GM18505 (cell line): ENCODE results near the gene ADCK2.
"Not testable (repeated sequence)": the region's sequence is repeated elsewhere in the genome, so short reads cannot be mapped to it uniquely, and the experiment has no call there.

Experiments used
- ATAC-seq: cut with Tn5 transposase; IDR thresholded peaks from one replicate; pipeline ENCODE4 v1.9.1; 2021; ENCODE audit not compliant: unreplicated experiment
- POLR2A ChIP-seq: IDR thresholded peaks from 4 replicates; pipeline ENCODE4 v1.6.1; 2011; ENCODE audit warnings: borderline replicate concordance; ENCODE audit not compliant: insufficient read depth, insufficient read length; ENCODE audit errors: extremely low read depth

Gene ADCK2

DNA sequence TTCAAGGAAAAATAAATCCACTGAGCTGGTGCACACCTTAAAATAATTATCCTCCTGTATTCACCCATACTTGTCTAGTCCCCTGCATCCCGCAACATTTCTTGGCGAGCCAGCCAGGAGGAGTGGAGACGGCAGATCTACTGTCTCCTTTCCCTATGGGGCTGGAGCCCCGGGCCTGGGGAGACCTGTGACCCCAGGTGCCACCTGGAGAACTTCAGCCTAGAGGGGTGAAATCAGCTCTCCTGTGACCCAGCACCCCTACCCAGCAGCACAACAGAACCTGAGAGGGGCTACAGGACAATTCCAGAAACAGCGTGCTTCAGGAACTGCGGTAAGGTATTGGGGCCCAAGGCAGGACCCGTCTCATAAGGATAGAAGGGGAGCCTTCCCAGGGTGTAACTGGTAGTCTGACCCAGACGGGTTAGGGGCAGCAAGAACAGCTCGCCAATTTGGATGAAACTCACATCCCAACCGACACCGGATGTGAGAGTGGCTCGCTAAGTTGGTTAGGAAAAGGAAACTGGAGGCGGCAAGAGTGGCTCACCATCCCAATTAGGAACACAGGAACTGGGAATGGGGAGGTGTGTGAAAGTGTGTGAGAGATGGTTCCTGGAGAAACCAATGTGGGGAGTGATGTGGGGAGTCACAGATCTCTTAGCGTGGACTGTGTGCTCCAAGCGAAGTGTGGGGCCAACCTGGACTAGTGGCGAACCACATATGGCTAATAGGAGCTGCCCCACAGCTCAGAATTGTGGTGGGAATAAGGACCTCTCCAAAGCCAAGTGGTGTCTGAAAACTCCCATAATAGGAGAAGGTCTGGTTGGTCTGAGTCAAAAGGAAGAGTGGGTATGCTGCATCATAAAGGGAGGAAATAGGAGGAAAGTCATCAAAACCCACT, 17.0 kb upstream of the ADCK2 start:
- TF ChIP-seq POLR2A = no peak
- ATAC-seq = no peak

DNA sequence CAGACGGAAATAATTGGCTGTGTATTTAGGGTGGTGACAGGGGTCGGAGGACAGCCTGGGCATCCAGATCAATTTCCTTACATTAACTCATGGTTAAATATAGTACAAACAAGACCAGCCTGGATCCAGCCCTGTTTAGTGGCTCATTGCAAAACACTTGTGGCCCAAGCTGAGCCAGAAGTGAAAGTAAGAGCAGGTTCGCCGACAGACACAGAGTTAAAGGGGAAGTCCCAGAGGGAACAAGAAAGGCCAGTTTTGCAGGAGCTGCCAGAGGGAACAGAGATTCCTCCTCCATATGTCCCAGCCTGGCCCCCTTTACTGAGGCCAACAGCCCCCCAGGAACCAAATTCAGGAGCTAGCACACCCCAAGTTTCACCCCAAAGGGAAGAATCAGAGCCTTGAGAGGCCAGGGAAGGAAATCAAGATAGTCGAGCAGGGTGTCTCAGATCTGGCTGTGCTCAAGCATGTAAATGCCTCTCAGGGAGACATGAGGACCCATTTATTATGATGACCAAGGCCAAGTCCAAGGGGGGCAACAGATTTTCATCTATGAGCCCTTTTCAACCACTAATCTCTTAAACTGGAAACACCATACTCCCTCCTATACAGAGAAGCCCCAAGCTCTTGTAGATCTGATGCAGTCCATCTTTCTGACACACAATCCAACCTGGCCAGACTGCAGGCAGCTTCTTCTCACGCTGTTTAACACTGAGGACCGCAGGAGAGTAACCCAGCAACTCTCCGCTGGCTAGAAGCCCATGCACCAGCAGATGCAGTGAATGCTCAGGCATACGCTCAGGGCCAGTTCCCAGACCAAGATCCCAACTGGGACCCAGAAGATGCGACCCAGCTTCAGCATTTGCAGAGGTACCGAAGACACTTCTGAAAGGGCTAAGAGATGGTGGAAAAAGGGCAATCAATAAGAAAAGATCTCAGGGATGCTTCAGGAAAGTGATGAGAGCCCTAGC, 15.9 kb upstream of the ADCK2 start:
- TF ChIP-seq POLR2A = no peak
- peak; percentile 94 for ATAC-seq

DNA sequence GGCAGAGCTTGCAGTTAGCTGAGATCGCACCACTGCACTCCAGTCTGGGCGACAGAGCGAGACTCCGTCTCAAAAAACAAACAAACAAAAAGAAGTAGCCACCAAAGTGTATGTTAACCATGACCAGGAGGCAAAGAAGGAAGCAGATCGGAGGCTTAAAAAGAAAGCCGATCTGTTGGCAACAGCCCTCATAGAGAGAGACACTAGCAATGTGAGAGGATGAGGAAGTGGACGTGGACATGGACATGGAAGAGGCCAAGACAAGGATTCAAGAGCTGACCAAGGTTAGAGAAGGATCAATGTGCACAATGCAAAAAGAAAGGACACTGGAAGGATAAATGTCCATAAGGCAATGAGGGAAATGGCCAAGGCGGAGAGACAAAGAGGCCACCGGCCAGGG, 14.9 kb upstream of the ADCK2 start:
- TF ChIP-seq POLR2A = no peak
- no peak for ATAC-seq

DNA sequence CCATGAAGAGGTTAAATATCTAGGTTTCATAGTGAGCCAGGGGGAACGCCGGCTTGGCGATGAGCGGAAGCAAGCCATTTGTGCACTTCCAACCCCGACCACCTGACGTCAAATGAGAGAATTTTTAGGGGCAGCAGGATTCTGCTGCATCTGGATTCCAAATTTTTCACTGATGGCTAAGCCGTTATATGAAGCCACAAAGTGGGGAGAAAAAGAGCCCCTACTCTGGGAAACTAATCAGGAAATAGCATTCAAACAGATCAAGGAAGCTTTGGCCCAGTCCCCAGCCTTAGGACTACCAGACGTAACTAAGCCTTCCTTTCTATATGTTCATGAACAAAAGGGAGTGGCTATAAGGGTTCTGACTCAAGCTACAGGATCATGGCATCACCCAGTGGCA, 12.9 kb upstream of the ADCK2 start:
- no peak for ATAC-seq
- TF ChIP-seq POLR2A = no peak

DNA sequence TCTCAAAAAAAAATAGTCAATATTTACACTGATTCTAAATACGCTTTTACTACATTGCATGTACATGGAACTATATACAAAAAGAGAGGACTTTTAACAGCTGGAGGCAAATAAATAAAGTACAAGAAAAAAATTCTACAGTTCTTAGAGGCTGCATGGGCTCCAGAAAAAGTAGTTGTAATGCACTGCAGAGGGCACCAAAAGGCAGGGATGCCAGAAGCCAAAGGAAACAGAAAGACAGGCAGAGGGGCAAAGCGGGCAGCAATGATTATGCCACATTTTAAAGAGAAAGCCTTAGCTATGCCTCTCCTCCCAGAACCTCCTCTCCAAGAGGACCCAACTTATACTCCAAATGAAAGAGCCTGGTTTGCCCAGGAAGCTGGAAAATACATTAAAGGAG, 11.6 kb upstream of the ADCK2 start:
- TF ChIP-seq POLR2A = no peak
- no peak for ATAC-seq

DNA sequence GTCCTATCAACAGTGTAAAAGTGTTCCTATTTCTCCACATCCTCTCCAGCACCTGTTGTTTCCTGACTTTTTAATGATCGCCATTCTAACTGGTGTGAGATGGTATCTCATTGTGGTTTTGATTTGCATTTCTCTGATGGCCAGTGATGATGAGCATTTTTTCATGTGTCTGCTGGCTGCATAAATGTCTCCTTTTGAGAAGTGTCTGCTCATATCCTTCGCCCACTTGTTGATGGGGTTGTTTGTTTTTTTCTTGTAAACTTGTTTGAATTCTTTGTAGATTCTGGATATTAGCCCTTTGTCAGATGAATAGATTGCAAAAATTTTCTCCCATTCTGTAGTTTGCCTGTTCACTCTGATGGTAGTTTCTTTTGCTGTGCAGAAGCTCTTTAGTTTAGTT, 9.8 kb upstream of the ADCK2 start:
- ATAC-seq = not testable (repeated sequence)

DNA sequence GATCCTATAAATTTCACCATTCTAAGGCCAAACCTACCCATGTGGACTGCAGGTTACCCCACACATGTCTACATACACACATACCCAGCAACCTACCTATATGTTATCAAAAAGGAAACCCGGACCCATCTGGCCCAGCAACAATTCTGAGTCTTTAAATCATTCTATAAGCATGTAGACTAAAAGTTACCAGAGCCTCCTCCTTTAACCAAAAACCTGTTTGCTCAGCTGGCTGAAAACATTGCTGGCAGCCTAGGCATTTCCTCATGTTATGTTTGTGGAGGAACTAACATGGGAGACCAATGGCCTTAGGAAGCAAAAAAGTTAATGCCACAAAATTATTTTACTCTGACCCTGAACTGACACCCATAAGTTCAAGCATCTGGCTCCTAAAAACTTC, 5.3 kb upstream of the ADCK2 start:
- no peak for ATAC-seq
- no peak for TF ChIP-seq POLR2A

DNA sequence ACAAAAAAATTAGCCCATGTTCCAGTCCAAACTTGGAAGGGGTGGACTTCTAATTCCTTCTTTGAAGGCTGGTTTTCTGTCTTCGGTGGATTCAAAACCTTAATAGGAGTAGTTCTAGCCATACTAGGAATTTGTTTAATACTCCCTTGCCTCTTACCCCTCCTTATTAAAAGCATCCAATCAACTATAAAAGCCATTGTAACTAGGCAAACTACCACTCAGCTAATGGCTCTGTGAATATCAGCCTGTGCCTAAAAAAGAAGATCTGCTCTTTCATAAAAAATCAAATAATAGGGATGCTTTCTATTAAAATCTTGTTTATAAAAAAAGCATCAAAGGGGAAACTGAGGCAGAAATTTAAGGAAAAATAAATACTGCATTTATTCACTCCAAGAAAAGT, 4.1 kb upstream of the ADCK2 start:
- no peak for TF ChIP-seq POLR2A
- no peak for ATAC-seq

DNA sequence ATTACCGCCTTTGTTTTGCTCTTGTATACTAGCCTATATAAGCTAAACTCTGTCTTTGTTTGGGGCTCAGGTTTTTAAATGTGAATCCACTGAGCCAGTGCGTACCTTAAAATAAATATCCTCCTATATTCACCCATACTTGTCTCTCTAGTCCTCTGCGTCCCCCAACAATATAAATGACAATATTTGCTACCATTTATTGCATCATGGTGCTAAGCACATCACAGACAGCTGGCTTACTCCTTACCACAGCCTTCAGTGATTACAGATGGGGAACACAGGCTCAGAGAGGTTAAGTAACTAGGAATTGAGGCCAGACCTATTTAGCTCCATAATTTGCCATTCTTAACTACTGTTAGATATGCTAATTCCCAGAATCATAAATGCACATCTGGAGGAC, 3.4 kb upstream of the ADCK2 start:
- no peak for ATAC-seq

DNA sequence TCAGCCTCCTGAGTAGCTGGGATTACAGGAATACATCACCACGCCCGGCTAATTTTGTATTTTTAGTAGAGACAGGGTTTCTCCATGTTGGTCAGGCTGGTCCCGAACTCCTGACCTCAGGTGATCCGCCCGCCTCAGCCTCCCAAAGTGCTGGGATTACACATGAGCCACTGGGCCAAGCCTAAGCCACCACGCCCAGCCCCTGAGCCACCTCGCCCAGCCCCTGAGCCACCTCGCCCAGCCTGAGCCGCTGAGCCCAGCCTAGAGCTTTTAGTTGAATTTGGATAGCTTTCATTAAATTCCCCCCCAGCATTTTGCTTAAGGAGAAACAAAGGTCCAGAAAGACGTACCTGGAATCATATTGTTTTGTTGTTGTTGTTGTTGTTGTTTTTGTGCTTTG, 2.9 kb upstream of the ADCK2 start:
- not testable (repeated sequence) for ATAC-seq

More for the DNA sequence above, 3.4 kb upstream of the ADCK2 start:
- no peak for TF ChIP-seq POLR2A

DNA sequence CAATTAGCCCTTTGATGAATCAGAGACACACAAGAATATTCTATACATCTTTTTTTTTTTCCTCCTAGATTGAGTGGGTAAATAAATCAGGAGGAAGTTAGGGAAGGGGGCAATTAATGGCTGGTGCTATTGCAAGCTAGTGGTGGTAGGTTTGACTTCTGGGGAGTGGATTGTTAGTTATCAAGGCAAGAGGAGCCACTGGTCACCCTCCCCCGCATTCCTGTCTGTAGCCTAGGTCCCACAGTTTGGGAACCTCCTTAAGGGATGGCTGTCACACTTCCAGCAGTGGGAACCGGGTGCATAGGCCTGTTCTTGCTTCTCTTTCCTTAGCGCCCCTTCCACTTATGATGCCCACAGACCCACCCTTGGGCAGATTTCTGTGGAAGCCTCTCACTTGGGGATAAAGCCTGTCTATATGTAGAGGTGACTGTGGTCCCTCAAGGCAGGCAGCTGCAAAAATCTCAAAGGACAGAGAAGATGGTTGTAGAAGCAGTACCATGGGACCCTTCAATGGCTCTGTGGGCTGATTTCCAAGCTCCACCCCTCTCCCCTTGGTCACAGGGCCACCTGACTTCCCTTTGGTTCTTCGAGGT, 2.3 kb upstream of the ADCK2 start:
- no peak for TF ChIP-seq POLR2A
- ATAC-seq = no peak

DNA sequence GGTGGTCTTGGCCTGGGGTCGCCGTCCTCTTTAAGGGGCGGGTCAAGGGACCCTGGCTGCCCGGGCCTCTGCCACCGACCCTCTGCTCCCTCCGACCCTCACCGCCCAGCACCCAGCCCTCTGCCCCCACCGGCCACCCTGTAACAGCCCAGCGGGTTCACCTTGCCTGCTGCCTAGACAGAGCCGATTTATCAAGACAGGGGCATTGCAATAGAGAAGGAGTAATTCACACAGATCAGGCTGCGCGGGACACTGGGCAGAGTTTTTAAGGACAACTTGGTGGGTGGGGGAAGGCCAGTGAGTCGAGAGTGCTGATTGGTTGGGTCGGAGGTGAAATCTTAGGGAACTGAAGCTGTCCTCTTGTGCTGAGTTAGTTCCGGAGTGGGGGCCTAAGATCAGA, 779 bp upstream of the ADCK2 start:
- TF ChIP-seq POLR2A = no peak
- no peak for ATAC-seq

DNA sequence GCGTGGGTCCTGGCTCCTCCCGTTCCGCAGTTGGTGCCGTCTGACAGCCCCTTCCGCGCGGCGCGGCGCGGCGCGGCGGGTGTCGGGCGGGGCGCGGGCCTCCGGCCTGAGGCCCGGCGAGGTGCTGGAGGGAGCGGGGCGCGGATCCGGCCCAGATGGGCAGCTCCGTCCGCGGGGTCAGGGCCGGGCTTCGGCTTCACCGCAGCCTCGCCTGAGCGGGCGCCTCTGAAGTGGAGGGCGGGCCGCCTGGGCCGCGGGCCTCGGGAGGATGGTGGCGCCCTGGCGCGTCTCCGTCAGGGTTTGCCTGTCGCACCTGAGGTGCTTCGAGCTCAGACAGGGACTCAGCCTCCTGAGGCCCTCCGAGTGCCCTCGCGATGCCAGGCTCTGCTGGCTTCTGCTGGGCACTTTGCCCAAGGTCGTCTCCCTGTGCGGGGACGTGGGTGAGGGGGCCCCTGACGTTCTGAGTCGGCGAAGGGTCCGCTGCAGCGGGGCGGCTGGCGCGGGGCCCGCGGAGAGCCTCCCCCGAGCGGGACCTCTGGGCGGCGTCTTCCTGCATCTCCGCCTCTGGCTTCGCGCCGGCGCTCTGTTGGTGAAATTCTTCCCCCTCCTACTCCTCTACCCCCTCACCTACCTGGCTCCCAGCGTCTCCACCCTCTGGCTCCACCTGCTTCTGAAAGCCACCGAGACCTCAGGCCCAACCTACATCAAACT, 473 bp downstream of the ADCK2 start:
- no peak for TF ChIP-seq POLR2A
- ATAC-seq = peak; percentile 44
